H1 (cell line): ENCODE data around the gene SPINDOC. TPM values are rescaled to one million over a fixed set of nuclear protein-coding genes. Genes with fewer than 3 reads are reported as not detected.

ENCODE experiments used
- CTCF ChIA-PET: fragments of 300-600 bp; sonication (Branson Sonifier 250); formaldehyde crosslinking; loops from one replicate; lab custom pipeline; 2021; ENCODE audit not compliant: partially characterized antibody; lab: Charles Lee
- POLR2A ChIA-PET: fragments of 300-600 bp; sonication (Branson Sonifier 250); formaldehyde crosslinking; loops from one replicate; lab custom pipeline; 2021; ENCODE audit warnings: inconsistent platforms; ENCODE audit not compliant: partially characterized antibody; lab: Charles Lee
- DNase-seq, 2 experiments: peaks; one replicate each; pipeline versions ENCODE4 v3.0.0 to v3.0.0-alpha.2; 2010 to 2022; ENCODE audit warnings: low spot score in 2 of 2, low read depth in 1 of 2, mixed read lengths in 1 of 2
- FAIRE-seq: peaks from 2 replicates; lab custom pipeline; 2011; peaks lifted over from hg19 to GRCh38; lab: Jason Lieb, UNC
- H2AFZ ChIP-seq: 2 replicates; pipeline ENCODE4 v1.8.1; 2012; ENCODE audit warnings: low read length, inconsistent platforms
- H2AK5ac ChIP-seq: 2 replicates; pipeline ENCODE4 v1.6.1; 2013; ENCODE audit warnings: low read depth, low read length
- H2BK120ac ChIP-seq: replicated peaks from 2 replicates; pipeline ENCODE3; 2013; ENCODE audit warnings: low read depth, low read length, inconsistent platforms
- H2BK12ac ChIP-seq: 2 replicates; pipeline ENCODE4 v1.6.1; 2013; ENCODE audit warnings: low read depth, low read length
- H2BK15ac ChIP-seq: 2 replicates; pipeline ENCODE4 v1.6.1; 2013; ENCODE audit warnings: low read length
- H2BK20ac ChIP-seq: 2 replicates; pipeline ENCODE4 v1.6.1; 2013; ENCODE audit warnings: low read length
- H2BK5ac ChIP-seq: 2 replicates; pipeline ENCODE4 v1.6.1; 2013; ENCODE audit warnings: low read depth, low read length
- H3K14ac ChIP-seq: 2 replicates; pipeline ENCODE4 v1.6.1; 2013; ENCODE audit warnings: inconsistent platforms; ENCODE audit not compliant: insufficient read length
- H3K18ac ChIP-seq: 2 replicates; pipeline ENCODE4 v1.6.1; 2013; ENCODE audit warnings: low read length; ENCODE audit errors: extremely low read depth
- H3K23ac ChIP-seq: 2 replicates; pipeline ENCODE4 v1.6.1; 2013; ENCODE audit warnings: inconsistent platforms; ENCODE audit not compliant: insufficient read length
- H3K23me2 ChIP-seq: 2 replicates; pipeline ENCODE4 v1.6.1; 2013; ENCODE audit warnings: low read depth, low read length
- H3K27ac ChIP-seq: 2 replicates; pipeline ENCODE4 v1.6.1; 2011; ENCODE audit warnings: low read depth, low read length, inconsistent platforms
- H3K27me3 ChIP-seq, 4 experiments: replicated peaks in 1 of 4; 1 replicate in 1 of 4; 2 replicates in 3 of 4; pipeline versions ENCODE4 v1.6.1 to v1.8.1; 2011 to 2013; ENCODE audit warnings: low read length in 3 of 4, mild to moderate bottlenecking in 3 of 4, inconsistent platforms in 2 of 4, mixed read lengths in 2 of 4, moderate library complexity in 1 of 4; ENCODE audit not compliant: control insufficient read depth in 3 of 4, insufficient read depth in 3 of 4; ENCODE audit errors: extremely low read depth in 1 of 4
- H3K36me3 ChIP-seq, 4 experiments: 2 replicates each; pipeline versions ENCODE4 v1.6.1 to v1.8.1; 2011 to 2013; ENCODE audit warnings: mild to moderate bottlenecking in 4 of 4, low read length in 3 of 4, moderate library complexity in 2 of 4, control low read depth in 1 of 4, inconsistent platforms in 1 of 4; ENCODE audit not compliant: insufficient read depth in 4 of 4, control insufficient read depth in 2 of 4
- H3K4ac ChIP-seq: replicated peaks from 2 replicates; pipeline ENCODE3; 2013; ENCODE audit warnings: low read length, low read depth, mixed read lengths, inconsistent platforms; ENCODE audit not compliant: insufficient read length
- H3K4me1 ChIP-seq, 4 experiments: replicated peaks in 1 of 4; 1 replicate in 1 of 4; 2 replicates in 3 of 4; pipeline versions ENCODE4 v1.6.1 to v1.8.1; 2011 to 2013; ENCODE audit warnings: low read length in 3 of 4, inconsistent platforms in 2 of 4, mixed read lengths in 1 of 4; ENCODE audit not compliant: insufficient read depth in 4 of 4, control insufficient read depth in 3 of 4
- H3K4me2 ChIP-seq, 2 experiments: 2 replicates each; pipeline versions ENCODE4 v1.6.1 to v1.8.1; 2011 to 2013; ENCODE audit warnings: low read depth in 2 of 2, low read length in 2 of 2, control low read depth in 1 of 2, inconsistent platforms in 1 of 2, mild to moderate bottlenecking in 1 of 2; ENCODE audit not compliant: insufficient read depth in 1 of 2
- H3K4me3 ChIP-seq, 4 experiments: fragments of 200-600, 300-600 bp in 1 of 4; sonication (generic), shearing (Covaris generic), sonication (Bioruptor Twin) in 1 of 4; 2 replicates each; pipeline versions ENCODE4 v1.5.1 to v1.8.1; 2011 to 2016; ENCODE audit warnings: low read length in 4 of 4, low read depth in 3 of 4, control low read depth in 2 of 4, inconsistent platforms in 2 of 4, mild to moderate bottlenecking in 2 of 4, mixed read lengths in 1 of 4, moderate library complexity in 1 of 4; ENCODE audit not compliant: insufficient read depth in 2 of 4; ENCODE audit errors: extremely low read depth in 1 of 4
- H3K56ac ChIP-seq: replicated peaks from 2 replicates; pipeline ENCODE3; 2013; ENCODE audit warnings: low read depth, mild to moderate bottlenecking, mixed read lengths, low read length, inconsistent platforms; ENCODE audit not compliant: insufficient read length
- H3K79me1 ChIP-seq: 2 replicates; pipeline ENCODE4 v1.6.1; 2013; ENCODE audit warnings: low read depth, low read length, control low read depth
- H3K79me2 ChIP-seq, 2 experiments: 2 replicates each; pipeline versions ENCODE4 v1.6.1 to v1.8.1; 2012 to 2013; ENCODE audit warnings: low read length in 2 of 2, mild to moderate bottlenecking in 2 of 2, inconsistent platforms in 1 of 2; ENCODE audit not compliant: insufficient read depth in 2 of 2, control insufficient read depth in 1 of 2
- H3K9ac ChIP-seq, 4 experiments: replicated peaks in 1 of 4; 1 replicate in 1 of 4; 2 replicates in 3 of 4; pipeline versions ENCODE4 v1.6.1 to v1.8.1; 2011 to 2013; ENCODE audit warnings: low read depth in 3 of 4, low read length in 3 of 4, control low read depth in 2 of 4, mild to moderate bottlenecking in 2 of 4, moderate library complexity in 2 of 4, inconsistent platforms in 1 of 4; ENCODE audit errors: extremely low read depth in 1 of 4
- H3K9me3 ChIP-seq, 2 experiments: 2 replicates each; pipeline versions ENCODE4 v1.6.1 to v1.8.1; 2012 to 2013; ENCODE audit warnings: mild to moderate bottlenecking in 2 of 2, moderate library complexity in 2 of 2, control low read depth in 1 of 2, inconsistent platforms in 1 of 2, low read depth in 1 of 2, low read length in 1 of 2, mixed read lengths in 1 of 2; ENCODE audit not compliant: insufficient read depth in 2 of 2
- H4K20me1 ChIP-seq, 2 experiments: replicated peaks in 1 of 2; 2 replicates each; pipeline versions ENCODE3 to v1.8.1; 2011 to 2013; ENCODE audit warnings: inconsistent platforms in 2 of 2, low read length in 2 of 2, mild to moderate bottlenecking in 1 of 2; ENCODE audit not compliant: insufficient read depth in 2 of 2, control insufficient read depth in 1 of 2
- H4K5ac ChIP-seq: 2 replicates; pipeline ENCODE4 v1.6.1; 2013; ENCODE audit warnings: low read length, low read depth, mixed read lengths, inconsistent platforms; ENCODE audit not compliant: insufficient read length
- H4K8ac ChIP-seq: 2 replicates; pipeline ENCODE4 v1.8.0; 2013; ENCODE audit warnings: mild to moderate bottlenecking, moderate library complexity, low read length, inconsistent platforms; ENCODE audit not compliant: insufficient read depth; ENCODE audit errors: extremely low read depth
- H4K91ac ChIP-seq: replicated peaks from 2 replicates; pipeline ENCODE3; 2013; ENCODE audit warnings: low read length, mixed read lengths, inconsistent platforms; ENCODE audit not compliant: insufficient read length
- CEBPB ChIP-seq: IDR thresholded peaks from 2 replicates; pipeline ENCODE4 v1.6.1; 2012; ENCODE audit warnings: low read depth, low read length
- EZH2 ChIP-seq: fragments of 200-600 bp; sonication (generic); IDR thresholded peaks from 2 replicates; pipeline ENCODE4 v1.7.1; 2012; ENCODE audit warnings: low read depth, mild to moderate bottlenecking, moderate library complexity, low read length, inconsistent platforms; ENCODE audit not compliant: severe bottlenecking
- GTF2F1 ChIP-seq: IDR thresholded peaks from 2 replicates; pipeline ENCODE4 v1.6.1; 2012; ENCODE audit warnings: low read depth, low read length, improper control_type of control experiment, borderline replicate concordance
- HDAC2 ChIP-seq, 2 experiments: fragments of 300-600 bp in 1 of 2; sonication (generic) in 1 of 2; IDR thresholded peaks; 2 replicates each; pipeline ENCODE4 v1.6.1; 2011 to 2012; ENCODE audit warnings: low read depth in 2 of 2, low read length in 2 of 2, mild to moderate bottlenecking in 2 of 2, moderate library complexity in 2 of 2, borderline replicate concordance in 1 of 2, inconsistent platforms in 1 of 2
- POU5F1 ChIP-seq: IDR thresholded peaks from 2 replicates; pipeline ENCODE4 v1.6.1; 2011; ENCODE audit warnings: low read depth, mild to moderate bottlenecking, low read length, moderate library complexity
- SIN3A ChIP-seq, 2 experiments: IDR thresholded peaks in 1 of 2; conservative IDR thresholded peaks in 1 of 2; 2 replicates each; pipeline ENCODE4 v1.6.1; 2011 to 2012; ENCODE audit warnings: low read length in 2 of 2, improper control_type of control experiment in 1 of 2, low read depth in 1 of 2, mild to moderate bottlenecking in 1 of 2
- SP1 ChIP-seq: IDR thresholded peaks from 2 replicates; pipeline ENCODE4 v1.6.1; 2011; ENCODE audit warnings: low read depth, low read length
- WGBS, 2 experiments: shearing (Covaris generic) in 1 of 2; methylation state at CpG; one replicate each; pipeline versions ENCODE4 v1.1.6 to v1.1.7; 2013 to 2015; ENCODE audit warnings: low lambda C conversion rate in 2 of 2, mixed read lengths in 2 of 2, inconsistent platforms in 1 of 2, low coverage in 1 of 2, missing lambda C conversion rate in 1 of 2; ENCODE audit not compliant: insufficient replicate concordance in 2 of 2, insufficient coverage in 1 of 2, insufficient read length in 1 of 2; ENCODE audit errors: extremely low coverage in 1 of 2, missing lambda C conversion rate in 1 of 2; 5-methylcytosine and 5-hydroxymethylcytosine counted together
- polyA plus RNA-seq, 7 experiments: library from polyadenylated mRNA; depleted of rRNA in 3 of 7; stranded (reverse) in 5 of 7; unstranded in 2 of 7; fragments of >200 nt in 5 of 7; fragments of 200-250 nt in 2 of 7; gene quantifications; 1 replicate in 5 of 7; 2 replicates in 1 of 7; 4 replicates in 1 of 7; pipeline versions ENCODE4 v1.2.1 to v1.2.3, GENCODE V29; 2011 to 2013; ENCODE audit warnings: missing spikeins in 2 of 7, mixed read lengths in 2 of 7
- total RNA-seq: library from RNA; stranded (reverse); fragmentation: NEBNext Ultra II Directional; extraction: Animal tissue kit (Norgen Biotek cat#: 25700); gene quantifications from 2 replicates; pipeline ENCODE4 v1.2.1, GENCODE V29; 2021
- TF ChIP-seq, protein P1 (sequence below): IDR thresholded peaks from 2 replicates; pipeline ENCODE4 v1.6.1; 2012; ENCODE audit warnings: inconsistent platforms
- TF ChIP-seq, protein P2 (sequence below): IDR thresholded peaks from 2 replicates; pipeline ENCODE4 v1.6.1; 2011; ENCODE audit warnings: low read depth, mild to moderate bottlenecking, low read length; ENCODE audit not compliant: insufficient read depth
- TF ChIP-seq, protein P3 (sequence below): IDR thresholded peaks from 2 replicates; pipeline ENCODE4 v1.6.1; 2011; ENCODE audit warnings: low read length, improper control_type of control experiment

The SPINDOC gene
- total and polyA plus RNA-seq, 2 of the 8 experiments (the other 6 are each of a cell fraction or from before 2014, with no cell fraction given), result 78.7 to 99.7 TPM

DNA sequence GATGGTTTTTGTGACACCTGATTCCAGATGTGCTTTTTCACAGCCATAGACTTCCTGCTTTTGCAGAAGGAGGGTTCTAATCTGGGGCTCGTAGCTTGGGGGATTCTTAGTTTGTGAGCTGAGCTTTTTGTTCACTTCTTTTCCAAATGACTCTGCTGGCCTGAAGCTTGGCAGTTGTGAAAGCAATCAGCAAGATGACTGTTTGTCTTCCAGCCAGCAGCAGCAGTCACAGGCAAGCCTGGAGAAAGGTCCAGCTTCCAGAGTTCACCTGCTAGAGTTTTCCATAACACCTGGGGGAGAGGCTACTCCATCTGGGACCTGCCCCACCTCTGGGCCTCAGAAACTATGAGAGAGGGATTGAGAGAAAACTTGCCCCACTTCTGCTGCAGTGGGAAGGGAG is 29.8 kb downstream of the SPINDOC start:
- Histone ChIP-seq H2AFZ (no peak overlapping the region), H3K4me1 (peaks cover 30 to 46% (median 38%) of the 10 kb centered on the region in 4 experiments), H3K9ac (peak overlapping the region in 1 of 4 experiments; percentile 44; a peak in 1 of 7 replicates), H4K8ac (no peak overlapping the region; the same call in 1 of the 2 replicates), H2BK5ac (no peak overlapping the region), H2AK5ac (no peak overlapping the region), H3K23me2 (peaks cover 16% of the 10 kb centered on the region), H2BK120ac (no peak overlapping the region), H3K27ac (no peak overlapping the region), H2BK12ac (no peak overlapping the region), H3K27me3 (no peaks in the 10 kb centered on the region), H3K4me2 (peak overlapping the region in 1 of 2 experiments; percentile 99; a peak in 2 of 4 replicates), H3K4ac (no peak overlapping the region), H3K79me1 (peaks cover 29% of the 10 kb centered on the region), H3K9me3 (no peaks in the 10 kb centered on the region), H4K5ac (no peak overlapping the region), H3K36me3 (no peaks in the 10 kb centered on the region), H3K79me2 (peaks cover 27 to 83% of the 10 kb centered on the region in 2 experiments), H3K56ac (no peak overlapping the region), H3K4me3 (peak overlapping the region in 3 of 4 experiments; percentile 8 to 37 (median 14); a peak in 2 of 8 replicates), H2BK20ac (no peak overlapping the region), H4K20me1 (peaks cover 29 to 34% of the 10 kb centered on the region in 2 experiments), H3K23ac (no peak overlapping the region), H3K18ac (no peak overlapping the region; the same call in 1 of the 2 replicates), H4K91ac (no peak overlapping the region), H2BK15ac (peak overlapping the region; percentile 65; the same call in 1 of the 2 replicates), H3K14ac (no peak overlapping the region)
- FAIRE-seq (no peak), DNase-seq (no peak)
- ChIA-PET CTCF (interaction anchor here (0.6 to 4.9 kb wide), 16 partner anchors 15 to 146 kb away, joined by 3 to 19 read pairs (median 4); no protein-coding TSS in a partner anchor), POLR2A (interaction anchor here (1.6 to 6.2 kb wide), 2 partner anchors 76 to 102 kb away, joined by 3 to 30 read pairs; partner anchors contain the start of gene RCOR2)
- WGBS, 2 experiments, result 73% methylated on average over 1 of the region's 1 CpG; no CpG with 5 or more reads in 1 of the 2 experiments
- TF ChIP-seq SIN3A (conservative IDR thresholded peaks at IDR 0.05 in 1 of 2, IDR thresholded peaks at IDR 0.05 in 1 of 2; ENCODE audit: low read depth in 1 of 2, low read length in 2 of 2) (no peak), CEBPB (no peak), GTF2F1 (no peak), POU5F1 (no peak), SP1 (no peak), HDAC2 (IDR thresholded peaks at IDR 0.05; ENCODE audit: borderline replicate concordance in 1 of 2, low read depth in 2 of 2, low read length in 2 of 2) (no peak), EZH2 (no peak)
- TF ChIP-seq, protein P1, sequence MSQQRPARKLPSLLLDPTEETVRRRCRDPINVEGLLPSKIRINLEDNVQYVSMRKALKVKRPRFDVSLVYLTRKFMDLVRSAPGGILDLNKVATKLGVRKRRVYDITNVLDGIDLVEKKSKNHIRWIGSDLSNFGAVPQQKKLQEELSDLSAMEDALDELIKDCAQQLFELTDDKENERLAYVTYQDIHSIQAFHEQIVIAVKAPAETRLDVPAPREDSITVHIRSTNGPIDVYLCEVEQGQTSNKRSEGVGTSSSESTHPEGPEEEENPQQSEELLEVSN, result no peak
- TF ChIP-seq, protein P2, sequence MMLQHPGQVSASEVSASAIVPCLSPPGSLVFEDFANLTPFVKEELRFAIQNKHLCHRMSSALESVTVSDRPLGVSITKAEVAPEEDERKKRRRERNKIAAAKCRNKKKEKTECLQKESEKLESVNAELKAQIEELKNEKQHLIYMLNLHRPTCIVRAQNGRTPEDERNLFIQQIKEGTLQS, result no peak
- TF ChIP-seq, protein P3, sequence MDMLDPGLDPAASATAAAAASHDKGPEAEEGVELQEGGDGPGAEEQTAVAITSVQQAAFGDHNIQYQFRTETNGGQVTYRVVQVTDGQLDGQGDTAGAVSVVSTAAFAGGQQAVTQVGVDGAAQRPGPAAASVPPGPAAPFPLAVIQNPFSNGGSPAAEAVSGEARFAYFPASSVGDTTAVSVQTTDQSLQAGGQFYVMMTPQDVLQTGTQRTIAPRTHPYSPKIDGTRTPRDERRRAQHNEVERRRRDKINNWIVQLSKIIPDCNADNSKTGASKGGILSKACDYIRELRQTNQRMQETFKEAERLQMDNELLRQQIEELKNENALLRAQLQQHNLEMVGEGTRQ, result no peak
